Tibial nerve (tissue), 4 donors: Measurements from ENCODE around the gene FBLN1. TPM values are rescaled to one million over a fixed set of nuclear protein-coding genes. Genes with fewer than 3 reads are reported as not detected.

Experiments
- DNase-seq, 2 donors: peaks; one replicate each; pipeline ENCODE4 v3.0.0-alpha.2; 2019; ENCODE audit warnings: low spot score in 2 of 2
- H3K27ac ChIP-seq, 4 donors: fragments of 200-600 bp; sonication (generic) in 3 of 4; one replicate each; pipeline ENCODE4 v1.5.1; 2017 to 2019; ENCODE audit warnings: mild to moderate bottlenecking in 1 of 4
- H3K27me3 ChIP-seq, 2 donors: fragments of 200-600 bp; sonication (generic) in 1 of 2; one replicate each; pipeline versions ENCODE4 v1.5.1 to v1.6.0; 2017 to 2019
- H3K36me3 ChIP-seq, 3 donors: fragments of 200-600 bp; sonication (generic); one replicate each; pipeline ENCODE4 v1.5.1; 2018 to 2019
- H3K4me1 ChIP-seq, 4 donors: fragments of 200-600 bp; sonication (generic) in 3 of 4; one replicate each; pipeline ENCODE4 v1.5.1; 2017 to 2019
- H3K4me3 ChIP-seq, 4 donors: fragments of 200-600 bp; sonication (generic) in 3 of 4; one replicate each; pipeline ENCODE4 v1.5.1; 2017 to 2019; ENCODE audit warnings: mild to moderate bottlenecking in 1 of 4, moderate library complexity in 1 of 4
- H3K9me3 ChIP-seq, 4 donors: fragments of 200-600 bp; sonication (generic) in 3 of 4; one replicate each; pipeline ENCODE4 v1.5.1; 2017 to 2019
- EP300 ChIP-seq, 2 donors: sonication (generic); formaldehyde crosslinking; IDR thresholded peaks; one replicate each; pipeline ENCODE4 v1.6.1; 2017; ENCODE audit warnings: antibody characterized with exemption in 2 of 2, mild to moderate bottlenecking in 1 of 2
- POLR2A ChIP-seq, 2 donors: fragments of 450-650 bp; IDR thresholded peaks; one replicate each; pipeline ENCODE4 v1.6.1; 2017; ENCODE audit warnings: antibody characterized with exemption in 2 of 2, mild to moderate bottlenecking in 2 of 2, moderate library complexity in 2 of 2
- WGBS, 2 donors: methylation state at CpG; one replicate each; pipeline ENCODE4 v1.1.5; 2018; 5-methylcytosine and 5-hydroxymethylcytosine counted together
- total RNA-seq, 4 donors: library from RNA; depleted of rRNA; stranded (reverse); fragments of >200 nt; gene quantifications; one replicate each; pipeline ENCODE4 v1.1.0, GENCODE V29; 2016
- TF ChIP-seq, protein P1 (sequence below), 5 experiments: fragments of 200-600 bp in 3 of 5; fragments of 450-650 bp in 2 of 5; sonication (generic) in 3 of 5; IDR thresholded peaks; one replicate each; pipeline ENCODE4 v1.5.1; 2016 to 2019; ENCODE audit warnings: antibody characterized with exemption in 5 of 5, mild to moderate bottlenecking in 3 of 5, moderate library complexity in 2 of 5

Gene FBLN1
- total RNA-seq, 4 donors from 2014 or later: 172 to 1,145 (median 351) TPM

DNA sequence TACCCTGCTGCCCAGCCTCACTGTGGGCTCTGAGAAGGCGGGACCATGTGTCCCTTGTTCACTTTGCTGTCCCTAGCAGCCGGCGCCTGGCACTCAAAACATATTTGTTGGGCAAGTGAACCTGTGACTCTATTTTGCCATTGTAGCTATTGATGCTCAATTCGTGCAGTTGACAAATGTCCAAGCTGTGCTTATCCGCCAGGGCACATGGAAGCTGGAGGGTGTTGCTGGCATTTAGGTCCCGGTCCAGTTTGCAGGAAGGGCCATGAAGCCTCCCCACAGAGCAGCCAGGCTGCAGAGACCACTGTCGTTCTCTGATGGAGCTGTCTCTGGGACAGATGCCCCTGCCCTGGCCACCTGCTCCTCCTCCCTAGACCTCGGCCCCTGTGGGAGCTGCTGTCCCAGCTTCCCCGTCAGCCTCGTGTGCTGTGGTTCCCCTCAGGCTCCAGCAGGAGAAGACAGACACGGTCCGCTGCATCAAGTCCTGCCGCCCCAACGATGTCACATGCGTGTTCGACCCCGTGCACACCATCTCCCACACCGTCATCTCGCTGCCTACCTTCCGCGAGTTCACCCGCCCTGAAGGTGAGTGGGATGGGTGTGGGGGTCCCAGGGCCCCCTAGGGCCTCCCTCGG is 71.5 kb downstream of the FBLN1 start:
- Histone ChIP-seq H3K4me1 (peaks cover 0 to 10% (median 0%) of the 10 kb centered on the region in 4 donors), H3K4me3 (no peak overlapping the region), H3K36me3 (no peaks in the 10 kb centered on the region), H3K9me3 (peaks cover 0 to 33% (median 3%) of the 10 kb centered on the region in 4 donors), H3K27me3 (peaks cover 0 to 8% of the 10 kb centered on the region in 2 donors), H3K27ac (no peak overlapping the region)
- no peak for DNase-seq
- TF ChIP-seq POLR2A (IDR thresholded peaks at IDR 0.05) (no peak), EP300 (IDR thresholded peaks at IDR 0.05) (no peak)
- TF ChIP-seq, protein P1, sequence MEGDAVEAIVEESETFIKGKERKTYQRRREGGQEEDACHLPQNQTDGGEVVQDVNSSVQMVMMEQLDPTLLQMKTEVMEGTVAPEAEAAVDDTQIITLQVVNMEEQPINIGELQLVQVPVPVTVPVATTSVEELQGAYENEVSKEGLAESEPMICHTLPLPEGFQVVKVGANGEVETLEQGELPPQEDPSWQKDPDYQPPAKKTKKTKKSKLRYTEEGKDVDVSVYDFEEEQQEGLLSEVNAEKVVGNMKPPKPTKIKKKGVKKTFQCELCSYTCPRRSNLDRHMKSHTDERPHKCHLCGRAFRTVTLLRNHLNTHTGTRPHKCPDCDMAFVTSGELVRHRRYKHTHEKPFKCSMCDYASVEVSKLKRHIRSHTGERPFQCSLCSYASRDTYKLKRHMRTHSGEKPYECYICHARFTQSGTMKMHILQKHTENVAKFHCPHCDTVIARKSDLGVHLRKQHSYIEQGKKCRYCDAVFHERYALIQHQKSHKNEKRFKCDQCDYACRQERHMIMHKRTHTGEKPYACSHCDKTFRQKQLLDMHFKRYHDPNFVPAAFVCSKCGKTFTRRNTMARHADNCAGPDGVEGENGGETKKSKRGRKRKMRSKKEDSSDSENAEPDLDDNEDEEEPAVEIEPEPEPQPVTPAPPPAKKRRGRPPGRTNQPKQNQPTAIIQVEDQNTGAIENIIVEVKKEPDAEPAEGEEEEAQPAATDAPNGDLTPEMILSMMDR (IDR thresholded peaks at IDR 0.05): no peak
- WGBS, 2 donors: 86 to 87% methylated on average over 23 of the region's 23 CpGs

DNA sequence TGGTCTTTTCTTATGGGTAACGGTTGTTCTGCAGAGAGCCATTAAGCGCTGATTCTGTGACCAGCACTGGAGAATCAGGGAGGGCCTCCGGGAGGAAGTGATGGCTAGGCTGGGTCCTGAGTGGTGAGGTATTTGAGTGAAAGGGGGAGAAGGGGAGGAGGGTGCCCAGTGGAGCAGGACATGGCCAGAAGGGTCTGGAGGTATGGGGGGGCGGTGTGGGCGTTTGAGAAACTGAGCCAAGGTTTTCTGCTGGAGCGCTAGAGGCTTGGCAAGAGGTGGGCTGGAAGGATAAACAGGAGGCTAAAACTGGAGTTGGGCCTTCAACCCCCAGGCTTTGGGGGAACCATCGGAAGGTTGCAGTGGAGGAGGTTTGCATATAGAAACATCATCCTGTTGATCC is 72.5 kb downstream of the FBLN1 start:
- peaks cover 0 to 1% (median 0%) of the 10 kb centered on the region in 3 donors for H3K36me3 ChIP-seq
- no peak for DNase-seq
- 88 to 94% methylated on average over 7 of the region's 7 CpGs for WGBS, 2 donors

DNA sequence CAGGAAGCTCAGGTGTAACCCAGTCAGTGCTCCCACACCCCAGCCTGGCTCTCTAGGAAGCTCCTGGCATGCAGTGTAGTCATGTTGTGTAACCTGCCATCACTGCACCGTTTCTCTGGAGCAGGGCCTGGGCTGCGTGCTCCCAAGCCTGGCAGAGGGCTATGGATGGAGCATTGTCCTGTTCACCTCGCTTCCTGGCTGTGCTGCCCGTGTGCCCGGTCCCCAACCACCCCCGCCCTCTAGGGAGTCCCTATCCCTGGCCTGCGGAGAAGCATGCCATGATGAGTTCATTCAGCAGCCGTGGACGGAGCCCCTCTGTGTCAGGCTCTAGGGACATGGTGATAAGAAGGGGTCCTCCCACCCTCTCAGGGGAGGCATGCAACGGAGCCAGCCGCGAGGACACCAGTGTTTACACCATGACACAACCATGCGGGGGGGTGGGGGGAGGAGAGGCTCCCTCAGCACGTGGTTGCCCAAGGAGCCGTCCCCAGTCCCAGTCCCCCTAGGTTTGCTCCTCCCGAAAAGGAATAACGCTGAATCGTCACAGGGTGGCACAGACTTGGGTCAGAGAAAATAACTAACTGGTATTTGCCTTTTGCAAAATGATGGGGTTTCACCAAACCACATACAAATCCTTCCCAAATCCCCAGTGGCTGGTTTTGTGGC is 73.1 kb downstream of the FBLN1 start:
- Histone ChIP-seq H3K4me3 (no peak overlapping the region), H3K9me3 (peaks cover 0 to 20% (median under 1%) of the 10 kb centered on the region in 4 donors), H3K36me3 (peaks cover 0 to 2% (median 0%) of the 10 kb centered on the region in 3 donors), H3K27me3 (peaks cover 0 to 8% of the 10 kb centered on the region in 2 donors), H3K27ac (no peak overlapping the region), H3K4me1 (peaks cover 0 to 10% (median 0%) of the 10 kb centered on the region in 4 donors)
- DNase-seq: no peak
- WGBS, 2 donors: 71 to 76% methylated on average over 6 to 18 of the region's 18 CpGs
- TF ChIP-seq, protein P1 (IDR thresholded peaks at IDR 0.05): no peak
- no peak for TF ChIP-seq EP300 (IDR thresholded peaks at IDR 0.05)
- no peak for TF ChIP-seq POLR2A (IDR thresholded peaks at IDR 0.05)

More for the DNA sequence above, 72.5 kb downstream of the FBLN1 start:
- TF ChIP-seq, protein P1 (IDR thresholded peaks at IDR 0.05): no peak
- TF ChIP-seq POLR2A (IDR thresholded peaks at IDR 0.05) (no peak), EP300 (IDR thresholded peaks at IDR 0.05) (no peak)
- H3K27ac ChIP-seq: no peak overlapping the region
- H3K9me3 ChIP-seq: peaks cover 0 to 25% (median 3%) of the 10 kb centered on the region in 4 donors
- peaks cover 0 to 10% (median 0%) of the 10 kb centered on the region in 4 donors for H3K4me1 ChIP-seq
- peaks cover 0 to 8% of the 10 kb centered on the region in 2 donors for H3K27me3 ChIP-seq
- H3K4me3 ChIP-seq: no peak overlapping the region

DNA sequence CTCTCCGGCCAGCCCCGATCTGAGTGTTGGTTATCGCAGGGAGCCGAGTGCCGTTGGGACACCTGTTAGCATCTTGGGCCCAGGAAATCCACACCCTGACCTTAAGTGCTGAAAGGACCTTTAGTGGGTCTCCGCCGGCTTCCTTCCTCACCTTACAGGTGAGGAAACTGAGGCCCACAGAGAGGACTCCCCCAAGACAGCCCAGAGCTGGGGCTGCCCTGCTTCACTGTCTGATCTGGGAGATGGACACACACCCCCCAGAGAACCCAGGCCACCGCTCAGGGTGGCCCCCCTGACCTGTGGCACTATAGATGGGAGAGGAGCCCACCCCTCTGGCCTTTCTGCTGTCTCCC is 73.6 kb downstream of the FBLN1 start:
- Histone ChIP-seq H3K27ac (no peak overlapping the region), H3K36me3 (peaks cover 0 to 2% (median 0%) of the 10 kb centered on the region in 3 donors), H3K9me3 (peaks cover 0 to 15% (median 0%) of the 10 kb centered on the region in 4 donors), H3K4me1 (peaks cover 0 to 10% (median 0%) of the 10 kb centered on the region in 4 donors), H3K27me3 (peaks cover 0 to 8% of the 10 kb centered on the region in 2 donors), H3K4me3 (no peak overlapping the region)
- DNase-seq: no peak
- WGBS, 2 donors: 90 to 92% methylated on average over 8 of the region's 8 CpGs
- TF ChIP-seq, protein P1 (IDR thresholded peaks at IDR 0.05): no peak
- TF ChIP-seq EP300 (IDR thresholded peaks at IDR 0.05) (no peak), POLR2A (IDR thresholded peaks at IDR 0.05) (no peak)
